ENCODE data around the gene GLG1. TPM values are rescaled to one million over a fixed set of nuclear protein-coding genes. Genes with fewer than 3 reads are reported as not detected.

Gene GLG1
- total RNA-seq, 1 experiment from 2014 or later, result 237 TPM

DNA sequence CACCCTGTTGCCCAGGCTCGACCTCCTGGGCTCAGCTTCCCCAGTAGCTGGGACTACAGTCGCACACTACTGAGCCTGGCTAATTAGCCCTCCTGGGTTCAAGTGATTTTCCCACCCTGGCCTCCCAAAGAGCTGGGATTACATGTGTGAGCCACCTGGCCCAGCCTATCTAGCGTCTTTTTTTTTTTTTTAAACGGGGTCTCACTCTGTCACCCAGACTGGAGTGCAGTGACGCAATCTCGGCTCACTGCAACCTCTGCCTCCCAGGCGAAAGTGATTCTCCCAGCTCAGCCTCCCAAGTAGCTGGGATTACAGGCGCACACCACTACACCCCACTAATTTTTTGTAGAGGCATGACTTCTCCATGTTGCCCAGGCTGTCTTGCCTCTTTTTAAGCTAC, 33.3 kb downstream of the GLG1 start:
- Histone ChIP-seq H3K9me2 (ENCODE audit: insufficient read depth) (no peaks in the 10 kb centered on the region), H4K20me1 (ENCODE audit: insufficient read depth) (peaks cover 8% of the 10 kb centered on the region; the same call in 1 of the 2 replicates), H3K79me2 (ENCODE audit: insufficient read depth, low read length) (peaks cover 93% of the 10 kb centered on the region), H3K4me2 (ENCODE audit: low read length) (no peak overlapping the region), H3K27ac (ENCODE audit: low read depth, low read length) (no peak overlapping the region), H3K4me3 (replicated peaks in 1 of 2; ENCODE audit: low read depth in 1 of 2, low read length in 2 of 2) (no peak overlapping the region), H3K9ac (ENCODE audit: low read length) (no peak overlapping the region), H3K9me3 (ENCODE audit: control insufficient read depth in 1 of 2, insufficient read depth in 1 of 2, low read depth in 1 of 2, low read length in 2 of 2) (no peaks in the 10 kb centered on the region), H3K4me1 (ENCODE audit: control insufficient read depth in 1 of 2, insufficient read depth in 2 of 2, low read length in 2 of 2) (peaks cover 70 to 87% of the 10 kb centered on the region in 2 experiments), H3K27me3 (ENCODE audit: insufficient read depth, low read length) (no peaks in the 10 kb centered on the region), H2AFZ (ENCODE audit: low read depth, low read length, poor library complexity, severe bottlenecking) (no peak overlapping the region), H3K36me3 (ENCODE audit: control insufficient read depth in 1 of 2, insufficient read depth in 2 of 2, low read length in 2 of 2) (no peaks in the 10 kb centered on the region)
- intact Hi-C loops (cut with micrococcal nuclease), result no loop called here
- BruUV-seq (replicated peaks), result no TSS peak
- no peak for ATAC-seq
- ChIA-PET RAD21 (ENCODE audit: low non-redundant PET in 1 of 2, low total read pairs in 2 of 2, uncharacterized antibody in 2 of 2, unreplicated experiment in 2 of 2) (no interaction called here), POLR2A (interaction anchor here (1.0 to 1.8 kb wide), 3 partner anchors 15 to 93 kb away, joined by 3 to 6 read pairs (median 4); partner anchors contain the start of gene RFWD3), CTCF (no interaction called here)
- DNase-seq (ENCODE audit: low read depth, low spot score), result no peak
- peak; percentile 18; the same call in 1 of the 2 replicates for TF ChIP-seq CEBPB (IDR thresholded peaks at IDR 0.05; ENCODE audit: low read depth)
- TF ChIP-seq, protein P1, sequence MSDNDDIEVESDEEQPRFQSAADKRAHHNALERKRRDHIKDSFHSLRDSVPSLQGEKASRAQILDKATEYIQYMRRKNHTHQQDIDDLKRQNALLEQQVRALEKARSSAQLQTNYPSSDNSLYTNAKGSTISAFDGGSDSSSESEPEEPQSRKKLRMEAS (IDR thresholded peaks at IDR 0.05), result no peak
- TF ChIP-seq, protein P2, sequence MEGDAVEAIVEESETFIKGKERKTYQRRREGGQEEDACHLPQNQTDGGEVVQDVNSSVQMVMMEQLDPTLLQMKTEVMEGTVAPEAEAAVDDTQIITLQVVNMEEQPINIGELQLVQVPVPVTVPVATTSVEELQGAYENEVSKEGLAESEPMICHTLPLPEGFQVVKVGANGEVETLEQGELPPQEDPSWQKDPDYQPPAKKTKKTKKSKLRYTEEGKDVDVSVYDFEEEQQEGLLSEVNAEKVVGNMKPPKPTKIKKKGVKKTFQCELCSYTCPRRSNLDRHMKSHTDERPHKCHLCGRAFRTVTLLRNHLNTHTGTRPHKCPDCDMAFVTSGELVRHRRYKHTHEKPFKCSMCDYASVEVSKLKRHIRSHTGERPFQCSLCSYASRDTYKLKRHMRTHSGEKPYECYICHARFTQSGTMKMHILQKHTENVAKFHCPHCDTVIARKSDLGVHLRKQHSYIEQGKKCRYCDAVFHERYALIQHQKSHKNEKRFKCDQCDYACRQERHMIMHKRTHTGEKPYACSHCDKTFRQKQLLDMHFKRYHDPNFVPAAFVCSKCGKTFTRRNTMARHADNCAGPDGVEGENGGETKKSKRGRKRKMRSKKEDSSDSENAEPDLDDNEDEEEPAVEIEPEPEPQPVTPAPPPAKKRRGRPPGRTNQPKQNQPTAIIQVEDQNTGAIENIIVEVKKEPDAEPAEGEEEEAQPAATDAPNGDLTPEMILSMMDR (IDR thresholded peaks at IDR 0.05 in 2 of 3, conservative IDR thresholded peaks at IDR 0.05 in 1 of 3; ENCODE audit: borderline replicate concordance in 1 of 3, insufficient read depth in 1 of 3, low read depth in 2 of 3, low read length in 2 of 3), result no peak

DNA sequence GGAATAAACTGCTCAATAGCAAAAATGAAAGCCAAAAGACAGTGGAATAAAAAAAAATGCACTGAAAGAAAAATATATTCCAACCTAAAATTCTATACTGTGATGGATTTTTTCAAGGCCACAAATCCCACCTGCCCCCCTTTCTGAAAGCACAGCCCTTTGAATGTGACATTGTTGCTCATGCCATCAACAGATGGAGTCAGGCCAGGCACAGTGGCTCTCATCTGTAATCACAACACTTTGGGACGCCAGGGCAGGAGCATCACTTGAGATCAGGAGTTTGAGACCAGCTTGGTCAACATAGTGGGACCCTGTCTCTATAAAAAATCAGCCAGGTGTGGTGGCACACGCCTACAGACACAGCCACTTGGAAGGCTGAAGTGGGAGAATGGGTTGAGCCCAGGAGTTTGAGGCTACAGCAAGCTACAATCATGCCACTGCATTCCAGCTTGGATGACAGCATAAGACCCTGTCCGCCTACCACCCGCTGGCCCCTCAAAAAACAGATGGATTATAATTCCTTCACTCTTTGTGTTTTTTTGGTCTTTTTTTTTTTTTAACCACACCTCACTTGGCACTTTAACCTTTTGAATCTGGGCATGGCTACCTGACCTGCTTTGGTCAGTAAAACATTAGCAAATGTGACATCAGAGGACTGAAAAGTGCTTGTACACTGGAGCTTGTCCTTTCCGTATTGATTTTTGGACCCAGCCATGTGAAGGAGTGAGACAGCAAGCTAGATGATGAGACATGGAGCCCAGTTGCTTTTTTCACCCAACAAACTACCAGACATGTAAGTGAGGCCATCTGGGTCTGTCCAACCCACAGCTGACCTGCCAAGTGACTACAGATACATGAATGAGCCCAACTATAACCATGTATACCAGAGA, 36.3 kb downstream of the GLG1 start:
- DNase-seq (ENCODE audit: low read depth, low spot score) (no peak), ATAC-seq (no peak)
- POLR2A ChIA-PET, result interaction anchor here (1.7 kb wide), 1 partner anchor 7 kb away, joined by 4 read pairs; no protein-coding TSS in a partner anchor
- TF ChIP-seq YY1 (IDR thresholded peaks at IDR 0.05; ENCODE audit: extremely low read depth, insufficient replicate concordance, low read depth, low read length) (no peak), SIN3A (IDR thresholded peaks at IDR 0.05; ENCODE audit: low read depth) (no peak), ELF1 (IDR thresholded peaks at IDR 0.05; ENCODE audit: borderline replicate concordance, low read depth) (no peak), SP1 (IDR thresholded peaks at IDR 0.05; ENCODE audit: low read depth) (no peak), POLR2A (IDR thresholded peaks at IDR 0.05; ENCODE audit: borderline replicate concordance, extremely low read depth, insufficient read depth, insufficient read length) (no peak), EGR1 (IDR thresholded peaks at IDR 0.05; ENCODE audit: low read depth) (no peak), JUND (IDR thresholded peaks at IDR 0.05) (no peak)
- TF ChIP-seq, protein P2 (IDR thresholded peaks at IDR 0.05 in 2 of 3, conservative IDR thresholded peaks at IDR 0.05 in 1 of 3; ENCODE audit: borderline replicate concordance in 1 of 3, insufficient read depth in 1 of 3, low read depth in 2 of 3, low read length in 2 of 3), result no peak

More for the DNA sequence above, 36.3 kb downstream of the GLG1 start:
- H3K4me1 ChIP-seq (ENCODE audit: control insufficient read depth in 1 of 2, insufficient read depth in 2 of 2, low read length in 2 of 2), result peaks cover 54 to 63% of the 10 kb centered on the region in 2 experiments
- RAD21 ChIA-PET (ENCODE audit: low non-redundant PET in 1 of 2, low total read pairs in 2 of 2, uncharacterized antibody in 2 of 2, unreplicated experiment in 2 of 2), result no interaction called here
- no peak overlapping the region for H3K9ac ChIP-seq (ENCODE audit: low read length)
- BruUV-seq (replicated peaks), result TSS peak; percentile 16
- H4K20me1 ChIP-seq (ENCODE audit: insufficient read depth), result 0 out of 2 replicates have a peak, but pooled peaks cover 3% of the 10 kb centered on the region
- no peak overlapping the region for H3K4me3 ChIP-seq (replicated peaks in 1 of 2; ENCODE audit: low read depth in 1 of 2, low read length in 2 of 2)
- CTCF ChIA-PET, result no interaction called here
- intact Hi-C loops (cut with micrococcal nuclease), result no loop called here
- no peak overlapping the region for H2AFZ ChIP-seq (ENCODE audit: low read depth, low read length, poor library complexity, severe bottlenecking)
- H3K27ac ChIP-seq (ENCODE audit: low read depth, low read length), result no peak overlapping the region
- no peaks in the 10 kb centered on the region for H3K27me3 ChIP-seq (ENCODE audit: insufficient read depth, low read length)
- peaks cover 98% of the 10 kb centered on the region for H3K79me2 ChIP-seq (ENCODE audit: insufficient read depth, low read length)
- H3K4me2 ChIP-seq (ENCODE audit: low read length), result peak overlapping the region; percentile 11; the same call in 1 of the 2 replicates
- H3K36me3 ChIP-seq (ENCODE audit: control insufficient read depth in 1 of 2, insufficient read depth in 2 of 2, low read length in 2 of 2), result no peaks in the 10 kb centered on the region
- no peaks in the 10 kb centered on the region for H3K9me2 ChIP-seq (ENCODE audit: insufficient read depth)
- H3K9me3 ChIP-seq (ENCODE audit: control insufficient read depth in 1 of 2, insufficient read depth in 1 of 2, low read depth in 1 of 2, low read length in 2 of 2), result no peaks in the 10 kb centered on the region
